ENCODE results near the gene HNF4A.

DNA sequence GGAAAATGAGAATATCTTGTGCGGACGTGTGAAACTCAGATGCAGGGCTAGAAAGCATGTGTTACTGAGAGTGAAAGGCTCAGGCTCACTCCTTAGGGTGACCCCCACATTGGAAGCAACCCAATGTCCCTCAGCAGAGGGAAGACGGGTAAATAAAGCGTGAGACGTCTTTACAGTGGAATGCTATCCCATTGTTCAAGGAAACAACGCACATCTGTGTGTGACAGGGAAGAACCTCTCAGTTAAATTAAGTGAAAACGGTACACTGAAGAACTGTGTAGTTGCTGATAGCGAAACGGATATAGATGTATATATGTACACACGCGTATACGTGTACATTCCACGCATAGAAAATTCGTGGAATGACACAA is 839 bp downstream of the HNF4A start:
- TF ChIP-seq, protein P1, sequence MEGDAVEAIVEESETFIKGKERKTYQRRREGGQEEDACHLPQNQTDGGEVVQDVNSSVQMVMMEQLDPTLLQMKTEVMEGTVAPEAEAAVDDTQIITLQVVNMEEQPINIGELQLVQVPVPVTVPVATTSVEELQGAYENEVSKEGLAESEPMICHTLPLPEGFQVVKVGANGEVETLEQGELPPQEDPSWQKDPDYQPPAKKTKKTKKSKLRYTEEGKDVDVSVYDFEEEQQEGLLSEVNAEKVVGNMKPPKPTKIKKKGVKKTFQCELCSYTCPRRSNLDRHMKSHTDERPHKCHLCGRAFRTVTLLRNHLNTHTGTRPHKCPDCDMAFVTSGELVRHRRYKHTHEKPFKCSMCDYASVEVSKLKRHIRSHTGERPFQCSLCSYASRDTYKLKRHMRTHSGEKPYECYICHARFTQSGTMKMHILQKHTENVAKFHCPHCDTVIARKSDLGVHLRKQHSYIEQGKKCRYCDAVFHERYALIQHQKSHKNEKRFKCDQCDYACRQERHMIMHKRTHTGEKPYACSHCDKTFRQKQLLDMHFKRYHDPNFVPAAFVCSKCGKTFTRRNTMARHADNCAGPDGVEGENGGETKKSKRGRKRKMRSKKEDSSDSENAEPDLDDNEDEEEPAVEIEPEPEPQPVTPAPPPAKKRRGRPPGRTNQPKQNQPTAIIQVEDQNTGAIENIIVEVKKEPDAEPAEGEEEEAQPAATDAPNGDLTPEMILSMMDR (IDR thresholded peaks at IDR 0.05), result no peak
- no peak for TF ChIP-seq ZFX (IDR thresholded peaks at IDR 0.05; ENCODE audit: borderline replicate concordance)

Measured in 22Rv1 (cell line).